Measurements from ENCODE around the gene ABCA12.

DNA sequence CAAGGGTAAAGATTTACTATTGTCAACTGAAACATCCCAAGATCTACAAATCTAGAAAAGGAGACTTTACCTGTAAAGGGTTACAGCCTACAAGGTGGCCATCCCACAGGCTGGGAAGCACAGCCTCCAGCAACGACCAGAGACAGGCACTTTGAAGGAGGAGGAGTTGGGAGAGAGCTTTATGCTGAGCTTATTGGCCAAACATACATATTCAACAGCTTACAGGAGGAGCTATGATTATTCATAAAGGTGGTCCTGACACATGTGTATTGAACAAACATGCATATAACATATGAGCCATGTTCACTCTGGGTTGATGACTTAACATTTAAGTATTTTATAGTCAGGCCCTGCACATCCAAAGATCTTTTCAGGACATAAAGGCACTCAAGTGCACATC lies 11.1 kb upstream of the ABCA12 start:
- TF ChIP-seq CBX2 (IDR thresholded peaks at IDR 0.05; ENCODE audit: borderline replicate concordance, low read depth) (no peak), EP300 (IDR thresholded peaks at IDR 0.05) (no peak), CTCF (IDR thresholded peaks at IDR 0.05) (no peak), HOXB5 (CRISPR knock-in tag; IDR thresholded peaks at IDR 0.05) (no peak), RFX5 (IDR thresholded peaks at IDR 0.05) (no peak), MYC (IDR thresholded peaks at IDR 0.05; ENCODE audit: borderline replicate concordance, low read length) (no peak), POLR2A (IDR thresholded peaks at IDR 0.05; ENCODE audit: low read length) (no peak), ESRRA (IDR thresholded peaks at IDR 0.05; ENCODE audit: borderline replicate concordance, low read length) (no peak), RCOR1 (IDR thresholded peaks at IDR 0.05; ENCODE audit: low read depth, low read length) (no peak), EHMT2 (IDR thresholded peaks at IDR 0.05; ENCODE audit: low read depth) (no peak), USF2 (IDR thresholded peaks at IDR 0.05) (no peak), JUNB (IDR thresholded peaks at IDR 0.05) (no peak)
